GM12864 (cell line): ENCODE measurements around the gene CDH1.

Source experiments
- DNase-seq: peaks from one replicate; pipeline ENCODE4 v3.0.0-alpha.2; 2011; ENCODE audit warnings: low read depth
- H3K4me3 ChIP-seq: 2 replicates; pipeline ENCODE4 v1.5.1; 2011; ENCODE audit warnings: mild to moderate bottlenecking, low read depth, low read length, control low read depth
- TF ChIP-seq, protein P1 (sequence below): IDR thresholded peaks from 2 replicates; pipeline ENCODE4 v1.5.1; 2011; ENCODE audit warnings: low read depth, mild to moderate bottlenecking, moderate library complexity, low read length, control low read depth, inconsistent platforms; ENCODE audit errors: missing control alignments

CDH1 gene

GRCh38 chr16:68737046-68737729 is at the start of gene CDH1:
CDH1 (plus strand) TSS chr16:68737292; CDS start chr16:68737416, 124 bp downstream.
- H3K4me3 ChIP-seq = no peak within 1 kb of the TSS
- DNase-seq = no peak
- TF ChIP-seq, protein P1, sequence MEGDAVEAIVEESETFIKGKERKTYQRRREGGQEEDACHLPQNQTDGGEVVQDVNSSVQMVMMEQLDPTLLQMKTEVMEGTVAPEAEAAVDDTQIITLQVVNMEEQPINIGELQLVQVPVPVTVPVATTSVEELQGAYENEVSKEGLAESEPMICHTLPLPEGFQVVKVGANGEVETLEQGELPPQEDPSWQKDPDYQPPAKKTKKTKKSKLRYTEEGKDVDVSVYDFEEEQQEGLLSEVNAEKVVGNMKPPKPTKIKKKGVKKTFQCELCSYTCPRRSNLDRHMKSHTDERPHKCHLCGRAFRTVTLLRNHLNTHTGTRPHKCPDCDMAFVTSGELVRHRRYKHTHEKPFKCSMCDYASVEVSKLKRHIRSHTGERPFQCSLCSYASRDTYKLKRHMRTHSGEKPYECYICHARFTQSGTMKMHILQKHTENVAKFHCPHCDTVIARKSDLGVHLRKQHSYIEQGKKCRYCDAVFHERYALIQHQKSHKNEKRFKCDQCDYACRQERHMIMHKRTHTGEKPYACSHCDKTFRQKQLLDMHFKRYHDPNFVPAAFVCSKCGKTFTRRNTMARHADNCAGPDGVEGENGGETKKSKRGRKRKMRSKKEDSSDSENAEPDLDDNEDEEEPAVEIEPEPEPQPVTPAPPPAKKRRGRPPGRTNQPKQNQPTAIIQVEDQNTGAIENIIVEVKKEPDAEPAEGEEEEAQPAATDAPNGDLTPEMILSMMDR = no peak

- DNase-seq = no peak
- TF ChIP-seq, protein P1 = no peak
- no peak overlapping the region for H3K4me3 ChIP-seq
Measured at GRCh38 chr16:68689921-68690320, 47.2 kb upstream of the CDH1 start.

GRCh38 chr16:68695575-68695974 is 41.5 kb upstream of the CDH1 start:
- H3K4me3 ChIP-seq = no peak overlapping the region
- no peak for DNase-seq
- TF ChIP-seq, protein P1 = no peak

DNA sequence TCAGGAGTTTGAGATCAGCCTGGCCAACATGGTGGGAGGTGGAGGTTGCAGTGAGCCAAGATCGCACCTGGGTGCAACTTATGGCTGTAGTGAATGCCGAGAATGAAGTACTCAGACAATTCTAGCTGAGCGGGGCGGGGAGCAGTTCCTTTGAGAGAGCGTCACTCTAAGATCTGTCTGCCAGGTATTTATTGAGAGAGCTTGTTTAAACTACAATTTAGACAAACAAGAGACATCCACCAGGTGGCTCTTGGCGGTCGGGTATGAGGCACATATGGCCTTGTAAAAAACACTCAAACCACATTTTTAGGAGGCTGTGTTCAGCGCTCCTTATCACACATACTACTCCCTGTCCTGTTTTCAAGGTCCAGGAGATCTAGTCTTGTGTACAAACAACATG is 40.6 kb upstream of the CDH1 start:
- TF ChIP-seq, protein P1 = no peak
- no peak for DNase-seq
- no peak overlapping the region for H3K4me3 ChIP-seq

GRCh38 chr16:68698091-68698490 is 39.0 kb upstream of the CDH1 start:
- H3K4me3 ChIP-seq = no peak overlapping the region
- TF ChIP-seq, protein P1 = no peak
- DNase-seq = no peak

- no peak overlapping the region for H3K4me3 ChIP-seq
- TF ChIP-seq, protein P1 = no peak
- no peak for DNase-seq
Measured at GRCh38 chr16:68700120-68700519, 37.0 kb upstream of the CDH1 start.

GRCh38 chr16:68700831-68701230 is 36.3 kb upstream of the CDH1 start:
- no peak for DNase-seq
- TF ChIP-seq, protein P1 = no peak
- no peak overlapping the region for H3K4me3 ChIP-seq
